ENCODE results near the gene PRRX1.
A peak's percentile ranks its signal among the peaks of the same experiment; 100 is the strongest.

PRRX1 gene

DNA sequence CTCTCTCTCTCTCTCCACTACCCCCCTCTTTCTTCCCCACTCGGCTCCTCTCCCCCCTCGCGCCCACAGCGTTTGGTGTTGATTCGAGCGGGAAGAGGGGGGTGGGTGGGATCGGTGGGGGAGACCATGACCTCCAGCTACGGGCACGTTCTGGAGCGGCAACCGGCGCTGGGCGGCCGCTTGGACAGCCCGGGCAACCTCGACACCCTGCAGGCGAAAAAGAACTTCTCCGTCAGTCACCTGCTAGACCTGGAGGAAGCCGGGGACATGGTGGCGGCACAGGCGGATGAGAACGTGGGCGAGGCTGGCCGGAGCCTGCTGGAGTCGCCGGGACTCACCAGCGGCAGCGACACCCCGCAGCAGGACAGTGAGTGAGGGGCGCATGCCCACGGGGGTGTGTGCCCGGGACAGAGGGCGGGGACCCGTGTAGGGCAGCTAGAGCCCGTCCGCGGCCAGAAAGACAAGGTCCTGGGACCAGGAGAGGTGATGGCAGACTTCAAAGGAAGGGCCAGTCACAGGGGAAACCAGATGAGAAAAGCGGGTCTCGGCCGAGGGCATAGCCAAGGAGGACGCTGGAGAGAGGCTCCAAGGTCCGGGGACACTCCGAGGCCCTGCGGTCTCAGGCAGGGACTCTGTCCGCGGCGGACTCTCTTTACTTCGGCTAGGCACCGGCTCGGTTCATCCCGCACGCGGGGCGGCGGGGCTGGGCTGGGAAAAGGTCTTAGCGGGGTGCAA is at the start of gene PRRX1:
PRRX1 (plus strand) TSS at position 39 of the 735 bp plus-strand sequence; CDS start at position 127, 88 bp downstream.
- in situ Hi-C loops (cut with HindIII; ENCODE audit: low pct_unique_long_range_greater_than_20kb, low sequenced_read_pairs), result no loop called here
- no peak for TF ChIP-seq JUND (IDR thresholded peaks at IDR 0.05; ENCODE audit: low read depth)
- peak; percentile 36 to 73 for DNase-seq (ENCODE audit: low read depth in 1 of 2, low spot score in 1 of 2)

DNA sequence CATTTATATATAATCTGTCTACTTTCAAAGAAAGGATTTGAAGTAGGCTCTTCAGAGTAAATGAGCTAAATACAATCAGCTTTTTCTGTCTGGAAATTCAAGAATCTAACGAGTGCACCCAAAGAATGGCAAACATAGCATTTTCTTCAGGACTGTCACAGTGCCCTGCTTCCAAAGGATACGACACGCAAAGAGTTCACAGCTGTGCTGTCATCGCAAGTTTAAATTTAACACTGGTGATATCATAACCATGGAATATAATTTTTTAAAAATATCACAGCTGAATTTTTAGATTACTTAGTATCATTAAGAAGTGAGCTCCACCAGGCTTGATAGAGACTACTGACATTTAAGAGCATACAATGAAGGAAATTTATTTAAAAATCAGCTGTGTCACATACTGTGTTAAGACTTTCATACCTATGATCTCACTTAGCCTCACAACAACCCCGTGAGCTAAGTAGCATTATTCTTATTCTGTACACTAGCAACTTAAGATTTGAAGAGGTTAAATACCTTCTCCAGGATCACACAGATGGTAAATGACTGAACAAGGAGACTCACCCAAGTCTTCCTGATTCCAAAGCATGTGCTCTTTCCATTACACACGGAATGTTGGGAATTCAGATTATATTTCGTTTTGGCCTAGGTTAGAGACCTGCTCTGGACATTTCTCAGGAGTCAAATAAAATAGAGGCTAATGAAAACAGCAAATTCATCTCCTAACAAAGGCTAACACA is 46.2 kb upstream of the PRRX1 start:
- in situ Hi-C loops (cut with HindIII; ENCODE audit: low pct_unique_long_range_greater_than_20kb, low sequenced_read_pairs), result no loop called here
- DNase-seq (ENCODE audit: low read depth in 1 of 2, low spot score in 1 of 2), result no peak
- TF ChIP-seq JUND (IDR thresholded peaks at IDR 0.05; ENCODE audit: low read depth), result no peak

GRCh38 chr1:170618421-170618820 is 45.5 kb upstream of the PRRX1 start:
- TF ChIP-seq JUND (IDR thresholded peaks at IDR 0.05; ENCODE audit: low read depth), result no peak
- in situ Hi-C loops (cut with HindIII; ENCODE audit: low pct_unique_long_range_greater_than_20kb, low sequenced_read_pairs), result no loop called here
- DNase-seq (ENCODE audit: low read depth in 1 of 2, low spot score in 1 of 2), result no peak

DNA sequence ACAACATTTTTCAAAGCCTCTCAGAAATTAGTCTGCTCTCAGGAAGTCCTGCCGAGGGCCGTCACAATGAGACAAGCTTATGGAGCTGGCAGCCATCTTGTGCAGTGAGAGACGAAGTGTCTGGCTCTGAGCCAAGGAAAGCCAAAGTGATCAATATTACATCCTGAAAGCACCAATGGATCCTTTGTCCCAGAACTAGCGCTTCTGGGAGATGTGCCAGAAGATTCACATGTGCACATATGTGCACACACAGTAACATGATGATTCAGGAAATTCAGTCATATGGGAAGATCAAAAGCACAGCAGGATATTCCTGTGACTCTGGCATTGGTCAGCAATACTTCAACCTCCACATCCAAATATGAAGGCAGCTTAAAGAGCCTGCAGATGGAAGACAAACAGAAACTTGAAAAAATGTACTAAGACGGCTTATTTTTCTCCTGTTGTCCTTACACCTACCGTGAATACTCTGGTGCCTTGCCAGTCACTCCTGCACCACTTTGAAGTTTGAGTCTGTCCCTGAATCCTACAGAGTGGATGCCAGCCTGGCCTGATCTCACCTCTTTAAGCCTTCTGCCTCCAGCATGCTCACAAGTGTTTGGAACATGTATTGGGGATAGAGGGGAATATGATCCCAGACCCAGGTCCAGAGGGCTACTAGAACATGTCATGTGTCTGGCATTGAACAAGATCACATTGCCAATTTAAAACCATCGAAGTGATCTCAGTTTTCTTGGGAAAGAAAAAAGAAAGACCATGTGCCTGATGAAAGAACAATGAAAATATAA is 44.5 kb upstream of the PRRX1 start:
- DNase-seq (ENCODE audit: low read depth in 1 of 2, low spot score in 1 of 2), result peak in 1 of 2 experiments; percentile 24
- in situ Hi-C loops (cut with HindIII; ENCODE audit: low pct_unique_long_range_greater_than_20kb, low sequenced_read_pairs), result no loop called here
- TF ChIP-seq JUND (IDR thresholded peaks at IDR 0.05; ENCODE audit: low read depth), result no peak

DNA sequence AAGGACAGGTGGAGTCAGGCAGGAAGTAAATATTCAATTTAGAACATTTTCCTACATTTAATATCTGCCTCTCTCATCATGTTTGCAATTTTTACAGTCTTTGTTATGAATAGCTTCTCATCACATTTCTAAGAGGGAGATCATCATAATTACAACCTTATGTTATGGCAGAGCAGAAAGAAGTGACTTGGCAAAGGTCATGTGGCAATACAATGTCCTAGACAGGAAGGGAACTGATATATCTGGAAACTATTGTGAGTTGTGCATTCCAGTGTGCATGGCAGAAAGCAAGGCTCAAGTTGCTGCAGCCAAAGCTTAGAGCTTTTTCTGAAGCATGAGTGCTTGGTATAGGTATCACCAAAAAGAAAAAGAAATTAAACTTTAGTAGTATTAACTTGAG is 43.8 kb upstream of the PRRX1 start:
- no peak for DNase-seq (ENCODE audit: low read depth in 1 of 2, low spot score in 1 of 2)
- in situ Hi-C loops (cut with HindIII; ENCODE audit: low pct_unique_long_range_greater_than_20kb, low sequenced_read_pairs), result no loop called here
- TF ChIP-seq JUND (IDR thresholded peaks at IDR 0.05; ENCODE audit: low read depth), result no peak

GRCh38 chr1:170623171-170623570 is 40.8 kb upstream of the PRRX1 start:
- no peak for DNase-seq (ENCODE audit: low read depth in 1 of 2, low spot score in 1 of 2)
- in situ Hi-C loops (cut with HindIII; ENCODE audit: low pct_unique_long_range_greater_than_20kb, low sequenced_read_pairs), result no loop called here
- TF ChIP-seq JUND (IDR thresholded peaks at IDR 0.05; ENCODE audit: low read depth), result no peak

- no peak for TF ChIP-seq JUND (IDR thresholded peaks at IDR 0.05; ENCODE audit: low read depth)
- no peak for DNase-seq (ENCODE audit: low read depth in 1 of 2, low spot score in 1 of 2)
- in situ Hi-C loops (cut with HindIII; ENCODE audit: low pct_unique_long_range_greater_than_20kb, low sequenced_read_pairs), result no loop called here
Measured at GRCh38 chr1:170624146-170624545, 39.8 kb upstream of the PRRX1 start.

DNA sequence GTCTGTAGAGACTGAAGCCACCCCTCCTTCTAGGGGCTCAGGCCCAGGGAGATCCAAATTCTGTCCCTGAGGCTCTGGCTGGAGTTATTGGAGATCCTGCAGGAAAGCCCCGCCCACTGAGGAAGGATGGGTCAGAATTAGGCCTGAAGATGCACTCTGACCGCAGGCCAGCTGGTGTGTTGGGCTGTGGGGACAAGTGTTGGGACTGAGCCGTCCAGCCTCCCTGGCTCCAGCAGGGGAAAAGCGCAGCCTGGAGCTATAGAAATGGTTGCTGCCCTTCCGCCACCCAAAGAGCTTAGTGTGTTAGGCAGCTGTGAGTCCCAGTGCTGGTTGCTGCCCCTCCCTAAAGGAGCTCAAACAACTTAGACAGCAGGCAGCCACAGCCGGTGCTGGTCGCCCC is 33.0 kb upstream of the PRRX1 start:
- no peak for DNase-seq (ENCODE audit: low read depth in 1 of 2, low spot score in 1 of 2)
- in situ Hi-C loops (cut with HindIII; ENCODE audit: low pct_unique_long_range_greater_than_20kb, low sequenced_read_pairs), result no loop called here
- no peak for TF ChIP-seq JUND (IDR thresholded peaks at IDR 0.05; ENCODE audit: low read depth)

GRCh38 chr1:170634293-170634692 is 29.6 kb upstream of the PRRX1 start:
- TF ChIP-seq JUND (IDR thresholded peaks at IDR 0.05; ENCODE audit: low read depth), result no peak
- no peak for DNase-seq (ENCODE audit: low read depth in 1 of 2, low spot score in 1 of 2)
- in situ Hi-C loops (cut with HindIII; ENCODE audit: low pct_unique_long_range_greater_than_20kb, low sequenced_read_pairs), result no loop called here

DNA sequence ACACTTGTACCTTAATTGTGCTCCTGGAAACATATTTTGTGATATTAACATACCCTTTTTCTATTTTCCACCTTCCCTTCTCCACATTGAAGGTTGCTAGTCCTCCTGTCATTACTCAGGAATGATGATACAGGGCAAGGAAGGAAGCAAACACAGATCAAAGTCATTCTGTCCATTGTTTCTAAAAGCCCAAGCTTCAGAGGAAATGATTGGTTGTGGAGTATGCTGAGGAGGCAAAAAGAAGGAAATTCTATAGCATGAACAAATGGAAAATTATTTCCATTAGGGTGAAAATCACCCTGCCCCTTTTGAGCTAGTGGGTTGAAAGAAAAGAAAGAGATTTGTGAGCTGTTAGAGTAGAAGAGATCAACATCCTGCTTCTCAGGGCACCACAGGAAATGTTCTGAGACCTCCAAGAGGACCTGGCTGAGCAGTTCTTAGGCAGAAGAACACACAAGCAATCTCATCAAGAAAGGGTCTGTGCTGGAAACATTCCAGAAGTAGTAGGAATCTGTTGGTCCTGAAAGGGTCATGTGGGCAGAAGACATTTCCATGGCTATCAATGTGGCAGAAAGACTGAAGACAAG is 29.0 kb upstream of the PRRX1 start:
- no peak for TF ChIP-seq JUND (IDR thresholded peaks at IDR 0.05; ENCODE audit: low read depth)
- in situ Hi-C loops (cut with HindIII; ENCODE audit: low pct_unique_long_range_greater_than_20kb, low sequenced_read_pairs), result no loop called here
- no peak for DNase-seq (ENCODE audit: low read depth in 1 of 2, low spot score in 1 of 2)

- no peak for TF ChIP-seq JUND (IDR thresholded peaks at IDR 0.05; ENCODE audit: low read depth)
- DNase-seq (ENCODE audit: low read depth in 1 of 2, low spot score in 1 of 2), result no peak
- in situ Hi-C loops (cut with HindIII; ENCODE audit: low pct_unique_long_range_greater_than_20kb, low sequenced_read_pairs), result no loop called here
Measured at GRCh38 chr1:170640581-170640980, 23.4 kb upstream of the PRRX1 start.

- no peak for DNase-seq (ENCODE audit: low read depth in 1 of 2, low spot score in 1 of 2)
- no peak for TF ChIP-seq JUND (IDR thresholded peaks at IDR 0.05; ENCODE audit: low read depth)
- in situ Hi-C loops (cut with HindIII; ENCODE audit: low pct_unique_long_range_greater_than_20kb, low sequenced_read_pairs), result no loop called here
Measured at GRCh38 chr1:170657275-170657853, 6.6 kb upstream of the PRRX1 start.
